MCF 10A (cell line): ENCODE data around the gene OSBPL3. TPM values are rescaled to one million over a fixed set of nuclear protein-coding genes. Genes with fewer than 3 reads are reported as not detected.

Experiments used
- BruUV-seq: library from RNA; stranded (reverse); fragments of 400-500 nt; replicated peaks from 2 replicates; lab custom pipeline; 2021; lab: Mats Ljungman, UMichigan
- CTCF ChIA-PET: fragments of 300-600 bp; sonication (Branson Sonifier 250); formaldehyde crosslinking; extraction: SDS; loops from one replicate; lab custom pipeline; 2021; ENCODE audit warnings: antibody characterized with exemption, inconsistent platforms; lab: Yijun Ruan, JAX
- POLR2A ChIA-PET: fragments of 300-600, 350-650 bp; sonication (Branson Sonifier 250); formaldehyde crosslinking; extraction: SDS; loops from one replicate; lab custom pipeline; 2020; ENCODE audit warnings: antibody characterized with exemption, inconsistent platforms; lab: Yijun Ruan, JAX
- DNase-seq: peaks from one replicate; pipeline ENCODE4 v3.0.0-alpha.2; 2018; ENCODE audit not compliant: unreplicated experiment
- H3K27ac Mint-ChIP-seq: one replicate; pipeline ENCODE4 v1.8.0; 2022; ENCODE audit warnings: mild to moderate bottlenecking, low read depth, mixed read lengths; ENCODE audit not compliant: unreplicated experiment
- H3K27me3 Mint-ChIP-seq: one replicate; pipeline ENCODE4 v1.8.0; 2022; ENCODE audit warnings: mixed read lengths; ENCODE audit not compliant: insufficient read depth, unreplicated experiment
- H3K36me3 Mint-ChIP-seq: one replicate; pipeline ENCODE4 v1.8.0; 2022; ENCODE audit warnings: mild to moderate bottlenecking, moderate library complexity, mixed read lengths; ENCODE audit not compliant: insufficient read depth, unreplicated experiment
- H3K4me1 Mint-ChIP-seq: one replicate; pipeline ENCODE4 v1.8.0; 2022; ENCODE audit warnings: mixed read lengths; ENCODE audit not compliant: insufficient read depth, unreplicated experiment
- H3K4me3 Mint-ChIP-seq: one replicate; pipeline ENCODE4 v1.8.0; 2022; ENCODE audit warnings: mild to moderate bottlenecking, moderate library complexity, mixed read lengths; ENCODE audit not compliant: unreplicated experiment
- H3K9me3 Mint-ChIP-seq: one replicate; pipeline ENCODE4 v1.8.0; 2022; ENCODE audit warnings: mixed read lengths; ENCODE audit not compliant: unreplicated experiment
- intact Hi-C: fragments of 100-400 bp; cut with micrococcal nuclease; formaldehyde crosslinking; loops from 2 replicates; pipeline ENCODE4 v1.14.1; 2022
- total RNA-seq: library from RNA; stranded (reverse); gene quantifications from 2 replicates; pipeline ENCODE4 v1.2.3, GENCODE V29; 2022
- TF ChIP-seq, protein P1 (sequence below): fragments of 200-600 bp; IDR thresholded peaks from one replicate; pipeline ENCODE4 v1.8.0; 2022; ENCODE audit warnings: antibody characterized with exemption, mild to moderate bottlenecking; ENCODE audit not compliant: unreplicated experiment

The OSBPL3 gene
- total RNA-seq, 1 experiment from 2014 or later, result 33.8 TPM

DNA sequence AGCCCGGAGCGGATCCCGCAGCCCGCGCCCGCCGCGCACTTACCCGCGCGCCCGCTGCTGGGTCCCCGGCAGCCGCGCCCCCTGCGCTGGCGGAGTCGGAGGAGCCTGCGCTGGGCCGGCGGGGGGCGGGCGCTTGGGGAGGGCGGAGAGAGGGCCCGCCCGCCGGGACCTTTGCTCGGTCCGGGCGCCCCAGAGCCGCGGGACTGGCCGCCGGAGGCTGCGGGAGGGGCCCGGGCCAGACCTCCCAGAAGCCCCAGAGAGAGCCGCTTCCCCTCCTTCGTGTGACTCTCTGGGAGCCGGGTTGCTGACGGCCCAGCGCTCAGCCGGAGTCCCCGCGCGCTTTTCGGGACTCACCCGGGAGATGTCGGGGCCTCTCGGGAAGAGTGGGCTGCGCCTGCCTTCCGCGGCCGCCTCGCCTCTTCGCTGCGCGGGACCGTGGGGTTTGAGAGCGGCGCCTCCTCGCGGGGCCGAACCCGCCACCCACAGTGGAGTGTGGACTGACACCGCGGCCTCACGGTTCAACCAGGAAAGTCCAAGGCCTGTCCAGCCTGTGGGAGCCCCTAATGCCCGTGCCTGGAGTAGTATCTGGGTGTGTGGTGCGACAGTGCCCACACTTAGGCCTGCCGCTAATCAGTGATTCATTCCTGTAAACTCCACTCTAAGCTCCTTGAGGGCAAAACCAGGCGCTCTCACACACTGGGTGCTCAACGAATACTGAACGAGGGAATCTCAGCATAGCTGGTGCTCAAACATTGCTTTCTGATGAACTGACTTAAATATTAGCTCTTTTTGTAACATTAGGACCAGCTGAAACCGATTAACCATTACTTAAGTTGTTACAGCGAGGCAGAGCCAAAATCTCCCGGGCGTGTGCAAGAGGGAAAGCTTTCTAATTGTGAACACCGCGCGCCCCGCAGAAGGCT, 222.4 kb downstream of the OSBPL3 start, which contains the start of gene GSDME:
TSS of gene GSDME (minus strand) at position 112 of the 923 bp plus-strand sequence. CDS start 7,690 bp downstream, outside the sequence.
- no TSS peak for BruUV-seq
- ChIA-PET POLR2A (interaction anchor here (0.7 to 4.7 kb wide), 8 partner anchors 14 to 1227 kb away, joined by 3 to 60 read pairs (median 6); partner anchors contain the start of gene CYCS), CTCF (interaction anchor here (0.6 to 2.2 kb wide), 8 partner anchors 9 to 393 kb away, joined by 3 to 7 read pairs (median 3); no protein-coding TSS in a partner anchor)
- H3K27ac Mint-ChIP-seq, result peak within 1 kb of the TSS; percentile 92
- peak; percentile 65 for DNase-seq
- intact Hi-C loops, result no loop called here
- H3K36me3 Mint-ChIP-seq, result no peaks in the 10 kb centered on the region
- H3K4me1 Mint-ChIP-seq, result peaks cover 23% of the 10 kb centered on the region
- H3K27me3 Mint-ChIP-seq, result no peaks in the 10 kb centered on the region
- peak within 1 kb of the TSS; percentile 90 for H3K4me3 Mint-ChIP-seq
- H3K9me3 Mint-ChIP-seq, result no peaks in the 10 kb centered on the region
- TF ChIP-seq, protein P1, sequence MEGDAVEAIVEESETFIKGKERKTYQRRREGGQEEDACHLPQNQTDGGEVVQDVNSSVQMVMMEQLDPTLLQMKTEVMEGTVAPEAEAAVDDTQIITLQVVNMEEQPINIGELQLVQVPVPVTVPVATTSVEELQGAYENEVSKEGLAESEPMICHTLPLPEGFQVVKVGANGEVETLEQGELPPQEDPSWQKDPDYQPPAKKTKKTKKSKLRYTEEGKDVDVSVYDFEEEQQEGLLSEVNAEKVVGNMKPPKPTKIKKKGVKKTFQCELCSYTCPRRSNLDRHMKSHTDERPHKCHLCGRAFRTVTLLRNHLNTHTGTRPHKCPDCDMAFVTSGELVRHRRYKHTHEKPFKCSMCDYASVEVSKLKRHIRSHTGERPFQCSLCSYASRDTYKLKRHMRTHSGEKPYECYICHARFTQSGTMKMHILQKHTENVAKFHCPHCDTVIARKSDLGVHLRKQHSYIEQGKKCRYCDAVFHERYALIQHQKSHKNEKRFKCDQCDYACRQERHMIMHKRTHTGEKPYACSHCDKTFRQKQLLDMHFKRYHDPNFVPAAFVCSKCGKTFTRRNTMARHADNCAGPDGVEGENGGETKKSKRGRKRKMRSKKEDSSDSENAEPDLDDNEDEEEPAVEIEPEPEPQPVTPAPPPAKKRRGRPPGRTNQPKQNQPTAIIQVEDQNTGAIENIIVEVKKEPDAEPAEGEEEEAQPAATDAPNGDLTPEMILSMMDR, result no peak

DNA sequence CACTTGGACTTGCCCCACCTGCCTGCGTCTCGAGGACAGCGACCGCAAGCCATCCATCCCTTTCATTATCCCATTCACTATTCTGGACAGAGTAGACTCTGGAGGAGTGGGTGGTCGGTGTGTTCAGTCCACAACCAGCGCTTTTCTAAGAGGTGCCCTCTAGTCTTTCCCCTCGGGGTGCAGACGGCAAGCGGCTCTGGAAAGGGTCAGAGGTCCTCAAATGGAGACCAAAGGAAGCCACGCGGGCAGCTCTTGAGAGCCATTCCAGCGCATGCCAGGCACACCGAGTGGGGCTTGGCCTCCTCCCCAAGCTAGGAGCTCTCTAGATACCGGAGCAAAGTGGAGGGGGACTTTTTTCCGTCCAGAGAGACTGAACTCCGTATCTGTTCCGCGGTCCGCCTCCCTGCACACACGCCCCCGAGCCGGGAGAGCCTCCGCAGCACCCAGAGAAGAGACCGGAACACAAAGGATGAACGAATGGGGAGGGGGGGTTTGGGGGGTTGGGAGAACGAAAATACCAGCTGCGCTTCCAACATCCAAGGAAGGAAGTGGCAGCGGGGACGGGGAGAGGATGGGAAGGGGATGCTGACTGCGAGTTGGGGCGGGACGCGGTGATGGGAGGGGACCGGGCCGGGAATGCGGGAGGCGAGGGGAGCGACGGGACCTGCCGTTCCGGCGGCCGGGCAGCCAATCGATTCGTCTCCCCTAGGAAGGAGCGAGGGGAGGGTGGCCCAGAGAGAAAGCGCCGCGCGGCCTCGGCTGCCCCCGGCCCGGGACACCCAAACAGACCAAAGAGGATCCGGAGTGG, 223.2 kb downstream of the OSBPL3 start:
- Mint-ChIP-seq H3K27ac (peak overlapping the region; percentile 92), H3K9me3 (no peaks in the 10 kb centered on the region), H3K27me3 (no peaks in the 10 kb centered on the region), H3K4me1 (peaks cover 23% of the 10 kb centered on the region), H3K36me3 (no peaks in the 10 kb centered on the region), H3K4me3 (peak overlapping the region; percentile 90)
- intact Hi-C loops, result no loop called here
- TF ChIP-seq, protein P1, result no peak
- peak; percentile 71 for DNase-seq
- CTCF ChIA-PET, result interaction anchor here (0.7 to 2.2 kb wide), 10 partner anchors 12 to 943 kb away, joined by 3 to 7 read pairs (median 3); no protein-coding TSS in a partner anchor
- BruUV-seq, result TSS peak; percentile 48
- POLR2A ChIA-PET, result interaction anchor here (0.7 to 4.7 kb wide), 12 partner anchors 8 to 179 kb away, joined by 3 to 60 read pairs (median 5); no protein-coding TSS in a partner anchor

DNA sequence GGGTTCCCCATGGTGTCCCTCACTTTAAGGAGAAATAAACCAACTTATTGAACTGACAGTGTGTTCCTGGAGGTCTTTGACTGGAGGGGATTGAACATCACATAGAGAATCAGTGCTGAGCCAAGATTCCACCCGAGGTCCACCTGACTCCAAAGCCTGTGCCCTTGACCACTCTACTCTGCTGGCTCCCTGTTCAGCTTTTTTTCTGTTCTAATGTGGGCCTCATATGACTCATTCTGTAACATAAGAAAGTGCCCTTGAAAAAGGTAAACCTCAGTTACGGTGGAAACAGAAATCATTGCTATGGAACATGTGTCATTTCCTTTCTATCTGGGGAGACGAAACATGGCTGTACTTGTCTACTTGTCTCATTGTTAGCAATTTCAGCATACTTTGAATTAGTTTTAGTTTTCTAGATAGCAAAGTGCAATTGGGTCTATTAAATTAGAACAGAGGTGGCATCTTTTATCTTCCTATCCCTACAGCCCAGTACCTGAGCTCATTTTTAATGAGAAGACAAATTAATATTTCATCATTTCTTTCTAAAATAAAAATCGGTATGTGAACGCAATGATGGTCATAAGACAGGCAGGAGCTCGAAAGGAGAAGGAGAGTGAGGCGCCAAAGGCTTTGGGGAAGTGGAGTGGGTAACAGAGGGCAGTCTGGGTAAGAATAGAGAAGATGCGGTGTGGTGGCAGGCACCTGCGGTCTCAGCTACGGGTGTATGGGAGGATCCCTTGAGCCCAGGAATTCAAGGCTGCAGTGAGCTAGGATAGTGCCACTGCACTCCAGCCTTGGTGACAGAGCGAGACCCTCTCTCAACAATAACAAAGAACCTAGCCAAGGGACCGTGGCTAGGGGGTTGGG, 224.2 kb downstream of the OSBPL3 start:
- peak overlapping the region; percentile 92 for H3K27ac Mint-ChIP-seq
- TF ChIP-seq, protein P1, result no peak
- ChIA-PET CTCF (interaction anchor here (0.6 to 2.2 kb wide), 15 partner anchors 11 to 942 kb away, joined by 3 to 7 read pairs (median 3); no protein-coding TSS in a partner anchor), POLR2A (interaction anchor here (0.7 to 4.7 kb wide), 19 partner anchors 9 to 369 kb away, joined by 3 to 60 read pairs (median 4); partner anchors contain the start of gene CYCS)
- H3K27me3 Mint-ChIP-seq, result no peaks in the 10 kb centered on the region
- peaks cover 23% of the 10 kb centered on the region for H3K4me1 Mint-ChIP-seq
- H3K4me3 Mint-ChIP-seq, result peak overlapping the region; percentile 90
- no peaks in the 10 kb centered on the region for H3K36me3 Mint-ChIP-seq
- peak; percentile 86 for DNase-seq
- H3K9me3 Mint-ChIP-seq, result no peaks in the 10 kb centered on the region
- intact Hi-C loops, result no loop called here
- BruUV-seq, result TSS peak; percentile 14
